HG03558 (cell line): Measurements from ENCODE around the gene MAPK1.
"Not testable (repeated sequence)": the region's sequence is repeated elsewhere in the genome, so short reads cannot be mapped to it uniquely, and the experiment has no call there.

Source experiments
- ATAC-seq: cut with Tn5 transposase; IDR thresholded peaks from one replicate; pipeline ENCODE4 v1.9.1; 2021; ENCODE audit warnings: moderate number of reproducible peaks; ENCODE audit not compliant: unreplicated experiment; ENCODE audit errors: extremely low read depth

Gene MAPK1

GRCh38 chr22:21760640-21761039, 106.8 kb downstream of the MAPK1 start:
- no peak for ATAC-seq

GRCh38 chr22:21759646-21760376, 107.6 kb downstream of the MAPK1 start:
- ATAC-seq, result no peak

DNA sequence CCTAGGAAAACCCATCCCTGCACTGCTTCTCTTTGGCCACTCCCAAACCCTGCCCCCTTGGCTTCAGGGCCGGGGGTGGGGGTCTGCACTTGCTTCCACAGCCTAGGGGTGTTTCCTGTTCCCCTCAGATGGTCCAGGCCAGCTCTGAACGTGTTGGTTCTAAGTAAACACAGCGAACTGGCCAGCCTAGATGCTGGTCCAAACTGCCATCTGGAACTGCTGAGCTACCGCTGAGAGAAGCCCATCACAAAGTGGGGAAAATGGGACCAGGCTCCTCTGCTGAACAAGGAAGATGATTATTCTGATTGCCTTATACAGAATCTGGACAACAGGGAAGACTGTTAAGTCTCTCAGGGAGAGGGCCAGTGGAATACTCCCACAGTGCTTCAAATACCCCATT, 108.4 kb downstream of the MAPK1 start:
- no peak for ATAC-seq

- no peak for ATAC-seq
These were observed 109.2 kb downstream of the MAPK1 start for GRCh38 chr22:21758091-21758864.

GRCh38 chr22:21755851-21756284, 111.6 kb downstream of the MAPK1 start:
- no peak for ATAC-seq

- ATAC-seq, result no peak
These were observed 112.9 kb downstream of the MAPK1 start for GRCh38 chr22:21754523-21754922.

DNA sequence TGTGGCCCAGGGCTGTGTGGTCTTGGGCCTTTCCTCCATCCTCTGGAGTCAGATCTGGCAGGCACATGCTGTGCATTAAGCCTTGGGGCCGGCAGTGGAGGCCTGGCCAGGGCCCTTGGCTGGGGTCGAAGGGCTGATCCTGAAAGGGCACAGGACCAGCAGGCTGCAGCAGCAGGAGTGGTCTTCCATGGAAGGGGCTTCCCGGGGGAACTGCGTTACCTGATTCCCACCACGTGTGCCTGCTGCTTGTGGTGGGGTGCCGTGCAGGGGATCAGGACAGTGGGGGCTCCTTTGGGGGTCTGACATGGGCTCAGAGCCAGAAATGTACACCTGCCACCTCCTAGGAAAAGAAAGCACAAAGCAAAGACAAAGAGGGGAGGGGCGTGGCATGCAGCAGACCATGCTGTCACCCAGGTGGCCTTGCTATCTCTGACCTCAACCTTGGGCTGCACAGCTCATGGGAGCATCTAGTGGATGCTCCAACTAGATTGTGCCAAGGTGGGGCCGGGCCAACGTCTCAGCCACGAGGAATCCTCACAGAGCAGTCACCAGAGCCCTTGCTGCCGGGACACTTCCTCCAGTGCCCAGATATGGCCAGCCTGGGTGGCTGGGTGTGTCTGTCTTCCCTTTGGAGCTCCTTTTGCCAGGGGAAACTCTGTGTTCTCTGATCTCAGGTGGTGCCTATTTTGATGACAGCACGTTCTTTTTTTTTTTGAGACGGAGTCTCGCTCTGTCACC, 113.9 kb downstream of the MAPK1 start:
- ATAC-seq, result no peak

DNA sequence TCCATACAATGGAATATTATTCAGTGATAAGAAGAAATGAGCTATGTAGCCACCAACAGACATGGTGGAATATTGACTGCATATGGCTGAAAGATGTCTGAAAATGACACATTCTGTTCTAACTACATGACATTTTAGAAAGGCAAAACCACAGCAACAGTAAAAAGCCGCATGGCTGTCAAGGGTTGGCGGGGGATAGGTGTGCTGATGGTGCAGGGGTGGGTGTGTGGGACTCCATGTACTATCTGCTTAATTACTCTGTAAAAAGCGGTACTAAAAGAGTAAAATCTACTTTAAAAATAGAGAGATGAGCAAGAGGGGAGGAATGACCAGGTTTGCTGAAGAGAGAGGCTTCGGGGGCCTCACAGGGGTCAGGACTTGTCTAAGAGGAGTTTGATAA, 115.2 kb downstream of the MAPK1 start:
- ATAC-seq, result no peak

GRCh38 chr22:21745948-21746347, 121.5 kb downstream of the MAPK1 start:
- ATAC-seq, result no peak

DNA sequence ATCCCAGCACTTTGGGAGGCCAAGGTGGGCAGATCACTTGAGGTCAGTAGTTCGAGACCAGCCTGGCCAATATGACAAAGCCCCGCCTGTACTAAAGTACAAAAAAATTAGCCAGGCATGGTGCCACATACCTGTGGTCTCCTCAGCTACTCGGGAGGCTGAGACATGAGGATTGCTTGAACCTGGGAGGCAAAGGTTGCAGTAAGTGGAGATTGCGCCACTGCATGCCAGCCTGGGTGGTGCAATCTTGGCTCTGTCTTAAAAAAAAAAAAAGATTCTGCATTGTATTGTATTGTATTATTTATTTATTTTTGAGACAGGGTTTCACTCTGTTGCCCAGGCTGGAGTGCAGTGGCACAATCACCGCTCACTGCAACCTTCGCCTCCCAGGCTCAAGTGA, 122.5 kb downstream of the MAPK1 start:
- ATAC-seq, result not testable (repeated sequence)

- ATAC-seq, result no peak
These were observed 125.7 kb downstream of the MAPK1 start for GRCh38 chr22:21741790-21742189.

GRCh38 chr22:21741059-21741458, 126.4 kb downstream of the MAPK1 start:
- ATAC-seq, result no peak

DNA sequence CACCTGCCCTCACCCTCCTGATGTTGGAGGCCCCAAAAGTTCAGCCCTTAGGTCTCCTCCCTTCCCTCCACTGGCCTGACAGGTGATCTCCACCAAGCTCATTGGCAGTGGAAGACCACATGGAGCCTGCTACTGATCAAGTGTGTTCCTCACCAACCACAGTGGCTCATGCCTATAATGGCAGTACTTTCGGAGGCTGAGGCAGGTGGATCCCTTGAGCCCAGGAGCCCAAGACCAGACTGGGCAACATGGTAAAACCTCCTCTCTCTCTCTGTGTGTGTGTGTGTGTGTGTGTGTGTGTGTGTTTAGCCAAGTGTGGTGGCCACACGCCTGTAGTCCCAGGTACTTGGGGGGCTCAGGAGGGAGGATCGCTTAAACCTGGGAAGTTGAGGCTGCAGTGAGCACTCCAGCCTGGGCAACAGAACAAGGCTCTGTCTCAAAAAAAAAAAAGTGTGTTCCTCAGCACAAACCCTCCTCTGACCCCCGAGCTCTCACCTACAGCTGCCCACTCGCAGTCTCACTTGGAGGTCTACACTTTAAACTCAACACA, 127.5 kb downstream of the MAPK1 start:
- no peak for ATAC-seq

GRCh38 chr22:21738966-21739365, 128.5 kb downstream of the MAPK1 start:
- ATAC-seq, result no peak

- ATAC-seq, result no peak
These were observed 129.4 kb downstream of the MAPK1 start for GRCh38 chr22:21738081-21738480.

DNA sequence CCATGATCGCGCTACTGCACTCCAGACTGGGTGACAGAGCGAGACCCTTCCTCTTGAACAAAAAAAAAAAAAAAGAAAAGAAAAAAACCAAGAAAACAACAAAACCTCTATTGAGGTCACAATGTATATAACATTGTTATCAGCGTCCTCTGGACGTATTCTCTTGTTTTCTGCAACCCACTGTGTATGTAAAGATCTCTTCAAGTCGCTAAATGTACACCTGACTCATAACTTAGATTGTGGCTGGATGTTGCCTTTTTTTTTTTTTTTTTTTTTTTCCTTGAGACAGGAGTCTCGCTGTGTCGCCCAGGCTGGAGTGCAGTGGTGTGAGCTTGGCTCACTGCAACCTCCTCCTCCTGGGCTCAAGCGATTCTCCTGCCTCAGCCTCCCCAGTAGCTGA, 130.5 kb downstream of the MAPK1 start:
- ATAC-seq, result no peak

- no peak for ATAC-seq
These were observed 131.3 kb downstream of the MAPK1 start for GRCh38 chr22:21736084-21736642.

- peak; percentile 68 for ATAC-seq
These were observed 132.0 kb downstream of the MAPK1 start, which contains the start of gene YPEL1 for GRCh38 chr22:21735200-21736083. Gene YPEL1 (minus strand): TSS chr22:21735794. CDS start chr22:21710744, 25,050 bp downstream.

DNA sequence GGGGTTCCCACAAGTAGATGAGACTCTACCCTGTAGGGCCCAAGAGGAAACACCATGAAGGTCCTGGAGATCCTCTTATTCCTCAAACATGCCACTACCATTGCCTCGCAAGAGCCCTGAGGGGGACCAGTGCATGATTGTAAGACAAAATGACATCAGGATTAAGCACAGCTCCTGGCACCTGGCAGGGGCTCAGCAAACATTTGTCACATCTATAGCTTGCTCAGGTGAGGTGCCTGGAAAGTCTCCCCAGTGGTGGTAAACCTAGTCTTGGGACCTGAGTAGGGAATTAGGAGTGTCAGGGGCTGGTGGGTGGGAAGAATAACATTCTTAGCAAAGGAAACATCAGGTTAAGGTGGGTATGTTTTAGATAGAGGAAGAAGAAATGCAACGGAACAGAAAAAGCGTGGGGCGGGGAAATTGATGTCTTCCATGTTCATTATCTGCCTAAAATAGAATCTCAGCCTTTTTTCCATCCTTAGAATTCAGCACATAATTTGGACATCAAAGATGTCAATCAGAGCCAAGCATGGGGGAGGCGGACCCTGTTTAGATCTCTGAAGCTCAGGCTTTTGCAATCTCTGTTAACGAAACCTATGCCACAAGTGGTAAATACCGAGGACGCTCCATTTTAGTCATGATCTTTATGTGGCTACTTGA, 132.8 kb downstream of the MAPK1 start:
- no peak for ATAC-seq
